Measurements from ENCODE around the gene GPR171. TPM values are rescaled to one million over a fixed set of nuclear protein-coding genes. Genes with fewer than 3 reads are reported as not detected.

Gene GPR171
- total RNA-seq, 1 donor from 2014 or later = 257 TPM

DNA sequence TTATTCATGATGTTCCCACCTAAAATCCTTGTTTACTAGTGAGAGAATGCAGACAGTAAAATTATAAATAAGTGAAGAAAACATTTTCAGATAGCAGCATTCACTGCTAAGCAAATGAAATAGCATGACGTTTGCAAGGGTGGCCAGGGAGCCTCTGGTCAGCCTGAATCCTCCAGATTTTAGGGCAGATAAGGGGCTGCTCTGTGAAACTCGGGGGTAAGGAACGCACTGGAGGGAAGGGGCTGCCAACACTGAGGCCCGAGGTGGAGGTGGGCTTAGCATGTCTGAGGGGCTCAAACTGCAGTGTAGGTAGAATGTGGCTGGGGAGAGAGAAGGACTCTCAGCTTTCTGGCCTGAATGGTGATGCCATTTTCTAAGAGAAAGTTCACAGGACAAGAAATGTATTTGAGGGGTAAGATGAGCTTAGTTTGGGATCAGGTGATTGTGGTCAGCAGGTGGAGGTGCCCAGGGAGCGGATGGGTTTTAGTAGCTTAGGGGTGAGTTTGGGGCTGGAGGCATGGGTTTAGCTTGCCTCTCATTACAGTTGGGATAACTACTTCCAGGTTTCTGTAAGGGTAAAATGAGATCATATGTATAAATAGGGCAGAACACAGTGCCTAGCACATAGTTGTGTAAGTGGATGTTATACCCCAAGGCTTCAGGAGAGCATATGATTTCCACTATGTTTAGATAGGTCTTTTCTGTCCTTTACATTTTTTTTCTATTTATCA lies 20.5 kb downstream of the GPR171 start:
- intact Hi-C loops (cut with micrococcal nuclease) = loop anchor here (1.0 kb wide), 5 partner anchors 10 to 96 kb away; partner anchors contain the start of genes GPR171 and P2RY14

DNA sequence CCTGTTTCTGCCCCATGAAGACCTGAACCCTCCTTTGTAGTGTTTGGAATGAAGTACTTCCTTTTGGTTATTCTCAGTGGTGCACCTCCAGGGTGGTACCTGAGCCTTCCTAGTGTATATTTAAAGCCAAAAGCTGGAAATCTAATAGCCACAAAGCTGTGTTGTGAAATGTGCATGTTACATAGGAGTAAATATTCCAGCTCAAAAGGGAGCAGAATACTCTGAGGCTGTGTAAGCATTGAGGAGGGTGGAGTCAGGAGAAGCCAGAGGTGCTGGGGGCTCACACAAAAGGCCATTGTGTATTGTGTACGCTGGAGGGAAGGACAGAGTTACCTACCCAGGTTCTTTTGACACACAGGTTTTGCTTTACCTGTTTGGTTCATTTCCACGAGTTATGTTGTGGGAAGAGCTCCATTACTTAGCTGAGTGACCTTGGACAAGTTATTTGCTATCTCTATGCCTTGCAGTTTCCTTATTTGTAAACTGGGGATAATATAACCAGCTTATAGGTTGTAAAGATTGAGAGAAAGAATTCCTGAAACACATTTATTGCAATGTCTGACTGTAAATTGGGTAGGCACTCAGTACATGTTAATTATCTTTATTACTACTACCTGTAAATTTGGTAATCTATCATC lies 24.7 kb downstream of the GPR171 start:
- intact Hi-C loops (cut with micrococcal nuclease) = no loop called here

DNA sequence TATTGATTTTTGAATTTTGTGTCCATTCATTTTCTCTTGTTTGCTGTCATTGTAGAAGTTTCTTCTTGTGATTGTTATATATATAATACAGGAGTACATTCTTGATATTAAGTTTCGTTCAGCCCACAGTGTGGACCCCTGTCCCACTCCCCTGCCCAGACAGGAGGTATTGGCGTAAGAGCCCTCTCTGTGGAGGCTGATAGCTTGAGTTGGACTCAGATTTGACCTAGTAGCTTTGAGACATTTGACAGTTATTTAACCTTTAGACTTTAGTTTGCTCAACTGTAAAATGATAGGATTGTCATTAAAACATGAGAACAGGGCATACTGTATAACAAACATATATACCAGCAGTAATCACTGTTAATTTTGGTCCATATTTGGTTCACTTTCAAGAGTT lies 27.1 kb downstream of the GPR171 start:
- intact Hi-C loops (cut with micrococcal nuclease) = no loop called here

DNA sequence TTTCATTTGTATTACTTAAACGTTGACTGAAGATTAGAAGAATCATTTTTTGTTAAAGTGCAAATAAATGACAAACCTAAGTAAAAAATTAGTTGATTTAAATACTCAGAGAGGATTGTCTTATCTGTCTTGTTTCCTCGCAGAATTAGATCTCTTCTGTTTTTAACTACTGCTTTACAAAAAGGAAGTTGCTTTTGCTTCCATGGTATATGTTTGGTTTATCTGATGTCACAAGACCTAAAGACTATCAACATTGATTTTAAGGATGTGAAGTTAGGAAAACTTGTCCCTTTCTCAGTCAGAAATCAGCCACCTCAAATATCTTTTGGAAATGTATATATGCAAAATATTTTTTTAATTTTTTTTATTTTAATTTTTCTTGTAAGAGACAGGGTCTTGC lies 28.7 kb downstream of the GPR171 start:
- intact Hi-C loops (cut with micrococcal nuclease) = no loop called here

DNA sequence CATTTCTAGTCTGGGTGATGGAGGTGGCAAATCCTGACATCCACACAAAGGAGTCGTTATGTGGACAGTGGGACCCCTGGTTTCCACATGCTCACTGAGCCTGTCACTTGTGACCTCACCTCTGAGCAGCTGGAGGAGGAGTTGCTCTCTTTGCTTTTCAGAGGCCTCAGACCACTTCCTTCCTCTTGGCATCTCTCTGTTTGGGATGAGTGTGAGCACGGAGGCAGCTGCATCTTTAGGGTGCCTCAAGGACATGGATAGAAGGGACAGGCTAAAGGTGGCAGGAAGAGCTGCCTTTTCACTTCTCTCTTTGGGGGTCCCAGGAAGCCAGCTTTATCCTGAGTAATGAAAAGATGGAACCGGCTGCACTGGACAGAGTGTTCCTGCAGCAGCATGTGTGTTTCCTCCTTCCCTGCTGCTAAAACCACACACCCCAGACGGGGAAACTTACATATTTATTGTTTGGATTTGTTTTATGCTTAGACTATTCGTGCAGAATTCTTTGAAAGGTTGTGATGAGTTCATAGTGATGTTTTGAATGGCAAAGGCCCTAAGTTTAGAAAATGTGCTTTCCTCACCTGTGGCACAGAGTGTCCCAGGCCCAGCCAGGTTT lies 31.8 kb downstream of the GPR171 start:
- intact Hi-C loops (cut with micrococcal nuclease) = loop anchor here (1.0 kb wide), 3 partner anchors 12 to 40 kb away; partner anchors contain the start of gene GPR171

DNA sequence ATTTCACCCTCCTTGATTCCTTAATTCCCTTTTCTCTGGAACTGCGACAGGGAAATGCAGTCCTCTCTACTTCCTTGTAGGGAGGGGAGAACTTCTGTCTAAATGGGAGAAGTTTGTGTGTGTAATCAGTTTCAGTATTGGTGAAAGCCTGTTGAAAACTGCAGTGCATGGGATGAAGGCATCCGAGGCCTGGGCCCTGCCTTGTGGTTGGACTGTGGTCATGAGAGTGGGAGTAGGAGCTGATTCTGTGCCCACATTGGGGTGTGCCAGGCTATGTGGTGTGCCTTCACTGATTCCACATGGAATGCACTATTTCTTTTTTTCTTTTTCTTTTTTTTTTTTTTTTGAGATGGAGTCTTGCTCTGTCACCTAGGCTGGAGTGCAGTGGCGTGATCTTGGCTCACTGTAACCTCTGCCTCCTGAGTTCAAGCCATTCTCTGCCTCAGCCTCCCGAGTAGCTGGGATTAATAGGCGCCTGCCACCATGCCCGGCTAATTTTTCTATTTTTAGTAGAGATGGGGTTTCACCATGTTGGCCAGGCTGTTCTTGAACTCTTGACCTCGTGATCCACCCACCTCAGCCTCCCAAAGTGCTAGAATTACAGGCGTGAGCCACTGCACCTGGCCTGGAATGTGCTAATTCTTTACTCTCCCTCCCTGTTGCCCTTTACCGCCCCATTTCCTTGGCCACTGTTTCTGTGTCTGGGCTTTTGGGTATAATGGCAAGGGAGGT lies 32.9 kb downstream of the GPR171 start:
- intact Hi-C loops (cut with micrococcal nuclease) = loop anchor here (5.0 kb wide), 1 partner anchor 297 kb away; no protein-coding TSS in a partner anchor

DNA sequence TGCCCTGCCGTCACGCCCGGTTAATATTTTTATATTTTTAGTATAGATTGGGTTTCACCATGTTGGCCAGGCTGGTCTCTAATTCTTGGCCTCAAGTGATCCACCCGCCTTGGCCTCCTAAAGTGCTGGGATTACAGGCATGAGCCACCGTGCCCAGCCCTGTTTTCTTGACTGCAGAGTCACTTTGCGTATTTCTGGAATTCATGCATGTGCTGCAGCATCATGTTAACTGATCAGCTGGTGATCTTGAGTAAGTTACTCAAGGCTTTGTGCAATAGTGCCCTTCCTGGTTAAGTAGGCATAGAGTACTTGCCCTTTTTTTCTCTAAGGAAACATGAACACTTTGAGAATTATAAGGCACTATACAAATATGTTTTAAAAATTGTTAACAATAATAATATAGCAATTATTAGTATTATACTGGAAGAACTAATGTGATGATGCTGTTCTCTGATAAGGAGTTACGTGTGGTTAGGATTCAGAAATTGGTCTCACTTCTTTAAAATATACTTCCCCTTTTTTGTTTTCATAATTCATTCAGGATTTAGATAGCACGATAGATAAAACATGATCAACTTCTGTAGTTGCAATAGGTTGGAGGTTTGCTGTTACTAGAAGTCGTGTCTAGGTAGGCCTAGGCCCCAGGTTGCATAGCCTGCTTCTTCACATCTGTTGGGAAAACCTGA lies 33.6 kb downstream of the GPR171 start:
- intact Hi-C loops (cut with micrococcal nuclease) = loop anchor here (5.0 kb wide), 1 partner anchor 298 kb away; no protein-coding TSS in a partner anchor

DNA sequence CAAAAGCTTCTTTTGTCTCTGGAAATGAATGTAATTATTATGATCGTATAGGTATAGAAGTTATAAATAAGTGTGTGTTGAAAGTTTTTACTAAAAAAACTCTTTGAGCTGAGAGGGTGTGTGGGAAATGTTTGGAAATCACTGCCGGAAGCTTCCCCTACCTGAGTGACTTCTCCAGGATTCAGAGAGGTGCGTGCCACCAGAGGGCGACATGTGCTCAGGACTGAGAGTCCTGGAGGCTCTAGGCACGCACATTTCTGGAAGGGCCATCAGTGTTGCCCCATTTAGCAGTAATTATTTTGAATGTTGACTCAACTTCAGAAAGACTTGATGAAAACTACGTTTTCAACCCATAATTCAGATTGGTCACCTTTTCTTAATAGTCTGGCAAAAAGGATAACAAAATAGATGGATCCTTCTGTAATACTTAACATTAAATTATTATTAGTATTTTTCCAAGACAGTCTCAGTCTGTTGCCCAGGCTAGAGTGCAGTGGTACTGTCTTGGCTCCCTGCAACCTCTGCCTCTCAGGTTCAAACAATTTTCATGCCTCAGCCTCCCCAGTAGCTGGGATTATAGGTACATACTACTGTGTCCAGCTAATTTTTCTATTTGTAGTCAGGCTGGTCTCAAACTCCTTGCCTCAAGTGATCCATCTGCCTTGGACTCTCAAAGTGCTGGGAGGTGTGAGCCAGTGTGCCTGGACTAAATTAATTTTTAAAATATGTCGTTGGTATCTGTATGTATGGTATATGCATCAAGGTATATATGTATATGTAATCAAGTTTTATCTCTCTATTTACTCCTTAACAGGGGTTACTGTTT lies 34.5 kb downstream of the GPR171 start:
- intact Hi-C loops (cut with micrococcal nuclease) = loop anchor here (1.0 to 5.0 kb wide), 7 partner anchors 12 to 750 kb away; no protein-coding TSS in a partner anchor

DNA sequence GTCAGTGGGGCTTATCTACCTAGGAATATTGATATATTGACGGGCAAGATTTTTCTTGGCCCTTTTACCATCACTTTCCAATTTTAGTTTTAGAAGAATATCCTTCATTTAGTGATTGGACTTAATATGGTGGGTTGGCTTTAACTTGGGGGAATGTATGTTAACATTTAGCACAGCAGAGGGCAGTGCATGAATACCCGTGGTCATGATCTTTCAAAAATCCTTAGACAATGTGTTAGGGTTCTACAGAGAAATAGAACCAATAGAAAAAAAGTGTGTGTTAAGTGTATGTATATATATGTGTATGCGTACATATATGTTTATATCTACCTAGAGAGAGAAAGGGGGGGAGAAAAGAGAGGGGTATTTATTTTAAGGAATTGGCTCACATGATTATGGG lies 36.9 kb downstream of the GPR171 start:
- intact Hi-C loops (cut with micrococcal nuclease) = loop anchor here (5.0 kb wide), 1 partner anchor 301 kb away; no protein-coding TSS in a partner anchor

DNA sequence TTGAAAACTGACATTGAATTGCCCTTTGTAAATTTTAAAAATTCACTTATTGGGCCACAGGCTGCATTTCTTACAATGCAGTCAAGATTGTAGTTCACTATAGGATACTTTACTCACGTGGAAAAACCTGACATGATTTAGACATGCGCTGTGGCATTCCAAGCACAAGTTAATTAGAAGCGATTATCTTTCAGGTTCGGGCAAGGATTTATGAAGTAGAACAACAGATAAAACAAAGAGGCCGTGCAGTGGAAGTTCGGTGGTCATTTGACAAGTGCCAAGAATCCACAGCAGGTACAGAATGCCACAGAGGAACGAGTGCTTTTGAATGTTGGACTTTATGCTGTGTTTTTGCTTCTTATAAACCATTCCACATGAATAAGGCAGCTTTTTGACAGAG lies 37.8 kb downstream of the GPR171 start:
- intact Hi-C loops (cut with micrococcal nuclease) = loop anchor here (5.0 kb wide), 1 partner anchor 302 kb away; no protein-coding TSS in a partner anchor

DNA sequence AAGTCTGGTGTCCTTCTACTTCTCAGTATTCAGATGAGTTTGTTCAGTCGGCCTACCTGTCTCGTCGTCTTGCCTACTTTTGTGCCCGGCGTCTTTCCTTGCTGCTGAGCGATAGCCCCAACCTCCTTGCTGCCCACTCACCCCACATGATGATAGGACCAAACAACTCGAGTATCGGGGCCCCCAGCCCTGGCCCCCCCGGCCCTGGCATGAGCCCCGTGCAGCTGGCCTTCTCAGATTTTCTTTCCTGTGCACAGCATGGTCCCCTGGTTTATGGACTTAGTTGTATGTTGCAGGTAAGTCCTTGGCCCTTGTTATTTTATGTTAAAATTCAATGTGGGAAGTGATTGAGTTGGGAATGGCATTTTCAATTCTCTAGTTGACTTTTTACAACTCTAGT lies 43.2 kb downstream of the GPR171 start:
- intact Hi-C loops (cut with micrococcal nuclease) = no loop called here

DNA sequence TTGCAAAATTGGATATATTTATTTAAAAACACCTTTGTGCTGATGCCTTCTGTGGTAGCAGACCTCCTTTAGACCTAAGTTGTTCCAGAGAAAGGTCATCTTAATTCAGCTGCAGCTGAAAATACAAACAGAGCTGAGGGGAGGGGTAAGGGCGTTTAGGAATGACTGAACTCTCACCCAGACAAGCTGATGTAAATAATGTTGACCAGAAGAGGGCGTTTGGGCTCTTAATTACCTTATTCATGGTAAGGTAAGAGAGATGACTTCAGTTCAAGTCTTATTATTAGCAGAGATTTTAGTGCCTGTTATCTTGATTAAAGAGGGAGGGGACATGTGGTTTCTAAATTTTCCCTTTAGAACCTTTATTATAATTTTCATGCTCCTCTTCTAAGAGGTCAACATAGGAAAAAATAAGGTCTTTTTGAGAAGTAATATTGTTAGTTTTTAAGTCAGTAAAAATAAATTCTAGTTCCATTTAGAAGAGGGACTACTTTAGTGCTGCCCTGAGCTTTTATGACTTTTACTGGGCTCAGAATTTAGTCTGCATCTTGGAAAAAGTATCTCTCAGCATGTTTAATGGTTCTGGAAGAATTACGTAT lies 46.3 kb downstream of the GPR171 start:
- intact Hi-C loops (cut with micrococcal nuclease) = loop anchor here (1.0 to 2.0 kb wide), 5 partner anchors 12 to 683 kb away; no protein-coding TSS in a partner anchor

DNA sequence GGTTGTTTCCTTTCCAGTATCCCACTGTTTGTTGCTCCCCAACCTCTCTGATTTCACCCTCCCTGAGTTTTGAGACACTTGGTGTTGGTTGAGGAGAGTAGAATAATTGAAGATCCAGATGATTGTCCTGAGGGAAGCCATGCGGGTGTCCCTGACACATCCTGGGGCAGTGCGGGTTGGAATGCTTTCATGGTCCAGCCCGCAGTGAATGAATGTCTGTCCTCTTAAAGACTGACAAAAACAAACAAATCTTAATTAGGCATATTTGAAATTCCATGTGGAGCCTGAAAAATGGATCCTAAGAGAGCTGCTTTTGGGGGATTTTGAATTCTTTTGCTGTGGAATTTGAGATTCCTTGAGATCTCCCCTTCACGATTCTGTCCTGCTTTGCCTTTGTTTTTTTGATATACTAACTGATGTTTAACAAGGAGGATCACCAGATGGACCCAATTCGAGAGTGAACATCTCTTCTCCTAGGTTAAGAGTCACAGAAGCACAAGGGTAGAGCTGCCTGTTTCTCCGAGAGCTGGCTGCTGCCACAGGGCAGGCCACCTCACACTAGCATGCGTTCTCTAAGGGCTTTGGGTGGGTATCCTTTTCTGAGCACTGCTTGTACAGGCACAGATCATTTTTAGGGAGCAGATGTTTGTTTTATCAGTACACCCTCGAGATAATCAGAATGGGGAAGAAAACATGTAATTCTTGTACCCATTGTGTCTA lies 47.4 kb downstream of the GPR171 start:
- intact Hi-C loops (cut with micrococcal nuclease) = loop anchor here (1.0 to 2.0 kb wide), 5 partner anchors 13 to 684 kb away; no protein-coding TSS in a partner anchor

DNA sequence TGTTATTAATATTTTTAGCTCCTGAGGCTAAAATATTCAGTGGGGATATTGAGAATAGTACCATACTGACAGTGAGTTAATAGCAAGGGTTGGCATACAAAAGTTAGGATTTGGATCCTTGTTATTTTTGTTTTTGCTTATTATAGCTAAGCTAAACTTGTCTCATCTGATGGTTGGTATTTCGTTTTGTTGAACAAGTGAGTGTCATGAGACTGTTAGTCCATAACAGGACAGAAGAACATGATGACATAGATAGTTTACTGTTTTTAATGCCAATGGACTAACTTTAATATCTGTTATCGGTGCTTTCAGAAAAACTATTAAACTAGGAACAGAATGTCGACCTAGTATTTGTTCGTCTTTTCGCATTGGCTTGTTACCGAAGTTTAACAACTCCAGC lies 48.5 kb downstream of the GPR171 start:
- intact Hi-C loops (cut with micrococcal nuclease) = no loop called here

DNA sequence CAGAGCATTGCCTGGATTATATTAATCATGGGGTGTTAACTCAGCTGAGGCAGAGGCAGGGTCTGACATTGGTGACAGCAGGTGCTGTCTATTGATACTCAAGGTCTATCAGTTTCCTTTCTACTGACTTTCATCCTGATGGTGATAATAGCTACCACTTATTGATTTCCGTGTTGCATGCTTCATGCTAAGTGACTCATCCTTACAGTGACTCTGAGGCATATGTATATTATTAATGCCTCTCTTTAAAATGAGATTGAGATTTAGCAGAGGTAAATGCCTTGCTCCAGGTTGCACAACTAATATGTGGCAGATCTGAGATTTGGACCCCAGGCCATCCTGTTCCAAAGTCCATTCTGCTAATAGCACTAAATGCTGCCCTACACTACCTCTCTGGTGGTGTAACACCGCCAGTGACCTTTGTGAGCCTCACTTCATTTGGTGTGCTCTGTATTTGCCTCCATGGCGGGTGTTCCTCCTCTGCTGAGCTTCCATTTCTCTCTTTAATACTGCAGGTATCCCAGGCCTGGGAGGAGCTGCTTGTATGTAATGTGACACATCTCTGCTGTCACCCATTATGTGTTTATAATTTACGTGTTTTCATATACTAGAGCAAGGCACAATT lies 50.4 kb downstream of the GPR171 start:
- intact Hi-C loops (cut with micrococcal nuclease) = no loop called here

Measured in T-helper 1 cell treated with Interleukin-12 subunit alpha and Interleukin-12 subunit beta and Interleukin-4 antibody, amounts not matched to agents 30 ng/mL and 1 ng/mL, for 36 hours (primary cell).